Endothelial cell of umbilical vein (primary cell): ENCODE data around the gene TPRG1L. TPM values are rescaled to one million over a fixed set of nuclear protein-coding genes. Genes with fewer than 3 reads are reported as not detected.

Source experiments
- BruUV-seq: library from RNA; stranded (reverse); fragments of 400-500 nt; replicated peaks from 2 replicates; lab custom pipeline; 2021; lab: Mats Ljungman, UMichigan
- CTCF ChIA-PET: fragments of 300-600, 350-600 bp; sonication (Branson Sonifier 250); formaldehyde crosslinking; loops from one replicate; lab custom pipeline; 2021; ENCODE audit warnings: antibody characterized with exemption, inconsistent platforms; lab: Charles Lee
- POLR2A ChIA-PET: fragments of 300-600, 350-600 bp; sonication (Branson Sonifier 250); formaldehyde crosslinking; loops from one replicate; lab custom pipeline; 2021; ENCODE audit warnings: antibody characterized with exemption, inconsistent platforms; lab: Charles Lee
- DNase-seq: peaks from one replicate; pipeline ENCODE4 v3.0.0-alpha.2; 2011; ENCODE audit warnings: low read depth, low spot score
- FAIRE-seq: peaks from 2 replicates; lab custom pipeline; 2011; peaks lifted over from hg19 to GRCh38; lab: Jason Lieb, UNC
- H2AFZ ChIP-seq: 2 replicates; pipeline ENCODE4 v1.6.0; 2012; ENCODE audit warnings: low read depth, low read length, control low read depth, inconsistent platforms
- H3K27ac ChIP-seq: 2 replicates; pipeline ENCODE4 v1.5.1; 2011; ENCODE audit warnings: low read depth, mild to moderate bottlenecking, control low read depth, low read length, moderate library complexity; ENCODE audit not compliant: insufficient read depth
- H3K27me3 ChIP-seq, 2 experiments: 2 replicates each; pipeline versions ENCODE4 v1.6.0 to v1.6.1; 2011; ENCODE audit warnings: low read length in 2 of 2, mixed read lengths in 1 of 2; ENCODE audit not compliant: control insufficient read depth in 2 of 2, insufficient read depth in 2 of 2
- H3K36me3 ChIP-seq, 2 experiments: 2 replicates in 1 of 2; 3 replicates in 1 of 2; pipeline ENCODE4 v1.5.1; 2011; ENCODE audit warnings: low read length in 2 of 2, mild to moderate bottlenecking in 1 of 2, moderate library complexity in 1 of 2; ENCODE audit not compliant: control insufficient read depth in 2 of 2, insufficient read depth in 2 of 2; ENCODE audit errors: extremely low read depth in 1 of 2
- H3K4me1 ChIP-seq: 3 replicates; pipeline ENCODE4 v1.5.1; 2011; ENCODE audit warnings: mild to moderate bottlenecking, low read length; ENCODE audit not compliant: control insufficient read depth, insufficient read depth; ENCODE audit errors: extremely low read depth
- H3K4me2 ChIP-seq: 2 replicates; pipeline ENCODE4 v1.6.1; 2011; ENCODE audit warnings: low read length, control low read depth, mixed read lengths; ENCODE audit not compliant: insufficient read depth
- H3K4me3 ChIP-seq, 3 experiments: fragments of 200-600 bp in 1 of 3; sonication (generic), shearing (Covaris generic) in 1 of 3; replicated peaks in 1 of 3; 2 replicates each; pipeline ENCODE4 v1.5.1; 2011 to 2016; ENCODE audit warnings: control low read depth in 3 of 3, low read length in 3 of 3, mild to moderate bottlenecking in 2 of 3, inconsistent platforms in 1 of 3, low read depth in 1 of 3, moderate library complexity in 1 of 3; ENCODE audit not compliant: insufficient read depth in 1 of 3
- H3K79me2 ChIP-seq: 2 replicates; pipeline ENCODE4 v1.6.0; 2012; ENCODE audit warnings: low read length, inconsistent platforms; ENCODE audit not compliant: control insufficient read depth, insufficient read depth
- H3K9ac ChIP-seq: replicated peaks from 2 replicates; pipeline ENCODE3; 2011; ENCODE audit warnings: low read length, control low read depth; ENCODE audit not compliant: insufficient read depth; ENCODE audit errors: extremely low read depth
- H3K9me1 ChIP-seq: replicated peaks from 3 replicates; pipeline ENCODE4 v1.6.0; 2011; ENCODE audit warnings: mild to moderate bottlenecking, low read length; ENCODE audit not compliant: control insufficient read depth, insufficient read depth; ENCODE audit errors: extremely low read depth
- H3K9me3 ChIP-seq: replicated peaks from 2 replicates; pipeline ENCODE4 v1.5.1; 2012; ENCODE audit warnings: low read length, inconsistent platforms; ENCODE audit not compliant: control insufficient read depth, insufficient read depth
- H4K20me1 ChIP-seq: replicated peaks from 2 replicates; pipeline ENCODE3; 2011; ENCODE audit warnings: mild to moderate bottlenecking, low read length; ENCODE audit not compliant: control insufficient read depth, insufficient read depth; ENCODE audit errors: extremely low read depth
- CTCF ChIP-seq, 2 donors: IDR thresholded peaks; 1 replicate in 1 of 2; 2 replicates in 1 of 2; pipeline ENCODE4 v1.5.1; 2011; ENCODE audit warnings: low read length in 2 of 2, mild to moderate bottlenecking in 2 of 2, moderate library complexity in 2 of 2, control low read depth in 1 of 2, inconsistent platforms in 1 of 2, low read depth in 1 of 2; ENCODE audit not compliant: insufficient read depth in 1 of 2; ENCODE audit errors: extremely low read depth in 1 of 2
- EZH2 ChIP-seq: IDR thresholded peaks from 2 replicates; pipeline ENCODE4 v1.6.1; 2012; ENCODE audit warnings: borderline replicate concordance, low read depth, mild to moderate bottlenecking, moderate library complexity, low read length, inconsistent platforms; ENCODE audit not compliant: severe bottlenecking
- FOS ChIP-seq: IDR thresholded peaks from 2 replicates; pipeline ENCODE4 v1.6.1; 2011; ENCODE audit warnings: mild to moderate bottlenecking, low read length, moderate library complexity, borderline replicate concordance; ENCODE audit not compliant: insufficient read depth
- GATA2 ChIP-seq: IDR thresholded peaks from 2 replicates; pipeline ENCODE4 v1.7.0; 2011; ENCODE audit warnings: low read depth, mild to moderate bottlenecking, moderate library complexity, mixed read lengths, low read length; ENCODE audit not compliant: insufficient read length, insufficient read depth
- JUN ChIP-seq: IDR thresholded peaks from 2 replicates; pipeline ENCODE4 v1.6.1; 2011; ENCODE audit warnings: borderline replicate concordance, low read depth; ENCODE audit not compliant: insufficient read length, insufficient read depth
- MAX ChIP-seq: IDR thresholded peaks from 2 replicates; pipeline ENCODE4 v1.6.1; 2011; ENCODE audit not compliant: insufficient read depth, insufficient read length
- MYC ChIP-seq: IDR thresholded peaks from one replicate; pipeline ENCODE4 v1.6.1; 2011; ENCODE audit warnings: mild to moderate bottlenecking, low read depth, low read length
- POLR2A ChIP-seq: IDR thresholded peaks from 2 replicates; pipeline ENCODE4 v1.6.1; 2012; ENCODE audit warnings: low read depth, mild to moderate bottlenecking, control low read depth, low read length
- POLR2AphosphoS5 ChIP-seq: IDR thresholded peaks from 2 replicates; pipeline ENCODE4 v1.6.1; 2012; ENCODE audit warnings: low read depth, mild to moderate bottlenecking, control low read depth, low read length, moderate library complexity; ENCODE audit not compliant: insufficient read depth
- dilution Hi-C: fragments of 300-500 bp; cut with MboI; formaldehyde crosslinking; loops from one replicate; pipeline ENCODE4 v1.15.0; 2019; ENCODE audit warnings: low sequenced_read_pairs; ENCODE audit not compliant: extremely low pct_ligation_motif_present
- intact Hi-C: fragments of 100-400 bp; cut with micrococcal nuclease; formaldehyde crosslinking; loops from one replicate; pipeline ENCODE4 v1.10.0; 2022
- polyA plus RNA-seq, 4 experiments: library from polyadenylated mRNA; depleted of rRNA in 3 of 4; stranded (reverse) in 3 of 4; unstranded in 1 of 4; fragments of >200 nt; gene quantifications; 2 replicates each; pipeline versions ENCODE4 v1.2.1 to v1.2.3, GENCODE V29; 2011 to 2012; ENCODE audit warnings: missing spikeins in 1 of 4
- total RNA-seq: library from RNA; stranded (reverse); gene quantifications from 2 replicates; pipeline ENCODE4 v1.2.3, GENCODE V29; 2021

Gene TPRG1L
- total and polyA plus RNA-seq, 2 donors (not counting 3 experiments of a cell fraction or from before 2014, with no cell fraction given) = 52.3 to 53.8 TPM

- no peak overlapping the region for H3K27ac ChIP-seq
- H3K4me1 ChIP-seq = peaks cover 6% of the 10 kb centered on the region
- H3K9ac ChIP-seq = no peak overlapping the region
- H3K4me2 ChIP-seq = no peak overlapping the region
- no TSS peak for BruUV-seq
- H3K9me1 ChIP-seq = no peaks in the 10 kb centered on the region
- FAIRE-seq (no peak), DNase-seq (no peak)
- ChIA-PET CTCF (no interaction called here), POLR2A (no interaction called here)
- dilution Hi-C loops = no loop called here
- H3K36me3 ChIP-seq = no peaks in the 10 kb centered on the region
- TF ChIP-seq POLR2AphosphoS5 = no peak
- no peak for TF ChIP-seq CTCF (IDR thresholded peaks at IDR 0.05; ENCODE audit: extremely low read depth in 1 of 2, insufficient read depth in 1 of 2, low read depth in 1 of 2, low read length in 2 of 2)
- no peak for TF ChIP-seq FOS
- no peak for TF ChIP-seq JUN
- TF ChIP-seq POLR2A = no peak
- TF ChIP-seq GATA2 = no peak
- no peak for TF ChIP-seq EZH2
- TF ChIP-seq MAX = no peak
- no peak for TF ChIP-seq MYC
- H4K20me1 ChIP-seq = no peaks in the 10 kb centered on the region
- intact Hi-C loops = no loop called here
- H3K27me3 ChIP-seq = peaks cover 0 to 10% of the 10 kb centered on the region in 2 experiments
- H3K4me3 ChIP-seq = no peak overlapping the region
- H2AFZ ChIP-seq = no peak overlapping the region
- no peaks in the 10 kb centered on the region for H3K9me3 ChIP-seq
- no peaks in the 10 kb centered on the region for H3K79me2 ChIP-seq
These were observed 37.4 kb downstream of the TPRG1L start for GRCh38 chr1:3662080-3662671.
